ENCODE results near the gene ZNF618.

Gene ZNF618

DNA sequence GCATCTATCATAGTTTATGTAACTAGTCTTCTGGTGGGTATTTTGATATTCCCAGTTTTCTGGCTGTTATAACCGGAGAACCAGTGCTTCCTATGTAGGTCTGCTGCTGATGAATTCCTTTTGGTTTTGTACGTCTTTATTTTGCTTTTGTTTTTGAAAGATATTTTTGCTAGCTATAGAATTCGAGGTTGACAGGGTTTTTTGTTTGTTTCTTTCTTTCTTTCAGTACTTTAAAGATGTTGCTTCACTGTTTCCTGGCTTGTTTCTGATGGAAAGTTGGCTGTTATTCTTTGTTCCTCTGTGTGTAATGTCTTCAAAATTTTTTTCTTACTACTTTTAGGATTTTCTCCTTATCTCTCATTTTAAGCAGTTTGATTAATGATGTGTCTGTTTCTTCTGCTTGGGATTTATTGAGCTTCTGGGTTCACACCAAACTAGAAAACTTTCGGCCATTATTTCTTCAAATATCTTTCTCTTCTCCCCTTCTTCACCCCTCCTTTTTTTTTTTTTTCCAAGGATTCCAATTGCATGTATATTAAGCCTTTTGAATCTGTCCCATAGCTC, 27.5 kb downstream of the ZNF618 start:
- in situ Hi-C loops (cut with HindIII; ENCODE audit: low sequenced_read_pairs): no loop called here
- TF ChIP-seq, protein P1, sequence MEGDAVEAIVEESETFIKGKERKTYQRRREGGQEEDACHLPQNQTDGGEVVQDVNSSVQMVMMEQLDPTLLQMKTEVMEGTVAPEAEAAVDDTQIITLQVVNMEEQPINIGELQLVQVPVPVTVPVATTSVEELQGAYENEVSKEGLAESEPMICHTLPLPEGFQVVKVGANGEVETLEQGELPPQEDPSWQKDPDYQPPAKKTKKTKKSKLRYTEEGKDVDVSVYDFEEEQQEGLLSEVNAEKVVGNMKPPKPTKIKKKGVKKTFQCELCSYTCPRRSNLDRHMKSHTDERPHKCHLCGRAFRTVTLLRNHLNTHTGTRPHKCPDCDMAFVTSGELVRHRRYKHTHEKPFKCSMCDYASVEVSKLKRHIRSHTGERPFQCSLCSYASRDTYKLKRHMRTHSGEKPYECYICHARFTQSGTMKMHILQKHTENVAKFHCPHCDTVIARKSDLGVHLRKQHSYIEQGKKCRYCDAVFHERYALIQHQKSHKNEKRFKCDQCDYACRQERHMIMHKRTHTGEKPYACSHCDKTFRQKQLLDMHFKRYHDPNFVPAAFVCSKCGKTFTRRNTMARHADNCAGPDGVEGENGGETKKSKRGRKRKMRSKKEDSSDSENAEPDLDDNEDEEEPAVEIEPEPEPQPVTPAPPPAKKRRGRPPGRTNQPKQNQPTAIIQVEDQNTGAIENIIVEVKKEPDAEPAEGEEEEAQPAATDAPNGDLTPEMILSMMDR (IDR thresholded peaks at IDR 0.05; ENCODE audit: low read depth, low read length, missing control alignments): no peak
- DNase-seq (ENCODE audit: low read depth): no peak
- H3K4me3 ChIP-seq (ENCODE audit: low read depth, low read length): no peak overlapping the region

DNA sequence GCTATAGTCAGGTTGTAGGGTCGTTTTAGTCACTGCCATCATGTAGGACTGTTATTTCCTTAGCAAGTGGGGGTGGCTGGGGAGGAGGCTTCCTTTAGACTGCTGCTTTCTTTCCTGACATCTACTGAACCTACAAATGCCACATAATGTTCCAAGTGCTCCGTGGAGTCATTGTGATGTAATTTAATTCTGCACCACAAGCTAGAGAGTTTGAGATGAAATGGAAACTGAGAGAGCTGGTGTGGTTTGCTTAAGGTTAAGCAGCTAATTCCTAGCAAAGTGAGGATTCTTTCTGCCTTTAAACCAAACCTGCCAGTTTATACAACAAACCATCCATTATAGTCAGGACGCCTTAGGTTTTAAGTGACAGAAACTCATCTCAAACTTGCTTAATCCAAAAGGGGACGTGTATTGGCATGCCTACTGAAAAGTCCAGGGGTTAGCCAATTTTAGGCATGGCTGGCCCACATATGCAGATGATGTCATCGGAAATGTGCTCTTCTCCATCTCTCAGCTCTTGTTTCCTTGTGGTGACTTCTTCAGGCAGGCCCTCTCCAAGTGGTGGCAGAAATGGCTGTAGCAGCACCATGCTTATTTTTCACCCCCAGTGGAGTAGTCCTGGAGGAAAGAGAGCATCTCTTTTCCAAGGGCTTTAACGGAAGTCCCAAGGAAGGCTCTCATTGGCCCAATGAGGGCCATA, 30.5 kb downstream of the ZNF618 start:
- DNase-seq (ENCODE audit: low read depth): no peak
- TF ChIP-seq, protein P1 (IDR thresholded peaks at IDR 0.05; ENCODE audit: low read depth, low read length, missing control alignments): no peak
- in situ Hi-C loops (cut with HindIII; ENCODE audit: low sequenced_read_pairs): no loop called here
- H3K4me3 ChIP-seq (ENCODE audit: low read depth, low read length): no peak overlapping the region

DNA sequence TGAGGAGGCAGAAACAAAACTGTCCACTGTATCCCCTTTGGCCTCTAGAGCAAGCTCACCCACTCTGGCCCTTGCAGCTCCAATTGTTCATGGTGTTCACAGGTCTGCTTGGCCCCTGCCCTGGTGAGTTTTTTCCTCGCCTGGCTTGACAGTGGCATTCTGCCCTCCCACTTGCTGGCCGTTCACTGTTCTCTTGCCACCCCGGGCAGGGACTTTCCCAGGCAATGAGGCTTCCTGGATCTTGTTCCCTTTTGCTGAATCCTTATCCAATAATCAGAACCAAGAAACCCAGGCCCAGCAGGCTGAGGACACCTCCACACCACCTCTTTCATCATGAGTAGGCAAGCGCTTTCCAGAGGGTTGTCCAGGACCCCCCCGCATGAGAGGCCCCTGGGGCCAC, 31.2 kb downstream of the ZNF618 start:
- TF ChIP-seq, protein P1 (IDR thresholded peaks at IDR 0.05; ENCODE audit: low read depth, low read length, missing control alignments): no peak
- DNase-seq (ENCODE audit: low read depth): no peak
- H3K4me3 ChIP-seq (ENCODE audit: low read depth, low read length): no peak overlapping the region
- in situ Hi-C loops (cut with HindIII; ENCODE audit: low sequenced_read_pairs): no loop called here

DNA sequence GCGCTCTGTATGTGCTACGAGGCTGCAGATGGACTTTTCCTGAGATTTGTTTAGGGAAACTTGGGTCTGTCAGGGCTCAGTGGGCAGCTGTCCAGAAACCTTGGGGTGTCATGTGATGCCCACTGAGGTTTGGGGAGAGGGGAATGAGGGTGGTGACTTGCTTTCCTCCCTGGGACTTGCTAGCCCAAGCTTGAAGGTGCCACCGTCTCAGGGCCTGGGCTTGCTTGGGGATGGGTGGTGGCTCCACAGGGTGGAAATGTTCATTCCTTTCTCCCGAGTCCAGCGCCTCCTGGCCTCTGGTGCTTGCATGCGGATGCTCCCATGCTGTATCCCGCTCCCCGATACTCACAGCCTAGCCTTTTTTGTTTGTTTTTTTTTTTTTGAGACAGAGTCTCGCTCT, 33.3 kb downstream of the ZNF618 start:
- TF ChIP-seq, protein P1 (IDR thresholded peaks at IDR 0.05; ENCODE audit: low read depth, low read length, missing control alignments): no peak
- DNase-seq (ENCODE audit: low read depth): no peak
- no peak overlapping the region for H3K4me3 ChIP-seq (ENCODE audit: low read depth, low read length)
- in situ Hi-C loops (cut with HindIII; ENCODE audit: low sequenced_read_pairs): no loop called here

DNA sequence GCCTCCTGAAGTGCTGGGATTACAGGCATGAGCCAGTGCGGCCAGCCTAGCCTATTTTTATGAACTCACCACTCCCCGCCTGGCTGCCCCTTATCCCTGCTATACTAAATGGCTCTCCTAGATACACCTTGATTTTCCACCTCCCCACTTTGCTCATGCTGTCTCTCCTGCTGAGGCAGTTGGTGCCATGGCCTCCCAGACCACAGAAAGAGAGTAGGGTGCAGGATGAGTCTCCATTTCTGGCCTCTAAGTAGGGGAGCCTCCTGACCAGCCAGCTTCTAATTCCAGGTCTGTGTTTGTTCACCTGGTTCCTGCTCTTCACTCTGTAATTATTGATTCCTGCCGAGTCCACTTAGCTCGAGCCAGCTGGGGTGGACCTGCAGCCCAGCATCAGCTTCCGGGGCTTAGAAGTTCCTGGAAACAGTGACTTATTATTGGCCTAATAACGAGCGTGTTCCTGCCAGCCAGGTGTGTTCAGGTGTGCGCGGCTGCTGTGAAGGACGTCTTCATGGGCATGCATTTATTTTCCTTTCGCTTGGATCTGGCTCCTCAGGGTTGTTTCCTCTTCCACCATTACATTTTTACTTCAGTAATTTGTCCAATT, 34.0 kb downstream of the ZNF618 start:
- in situ Hi-C loops (cut with HindIII; ENCODE audit: low sequenced_read_pairs): no loop called here
- H3K4me3 ChIP-seq (ENCODE audit: low read depth, low read length): no peak overlapping the region
- DNase-seq (ENCODE audit: low read depth): no peak
- TF ChIP-seq, protein P1 (IDR thresholded peaks at IDR 0.05; ENCODE audit: low read depth, low read length, missing control alignments): no peak

DNA sequence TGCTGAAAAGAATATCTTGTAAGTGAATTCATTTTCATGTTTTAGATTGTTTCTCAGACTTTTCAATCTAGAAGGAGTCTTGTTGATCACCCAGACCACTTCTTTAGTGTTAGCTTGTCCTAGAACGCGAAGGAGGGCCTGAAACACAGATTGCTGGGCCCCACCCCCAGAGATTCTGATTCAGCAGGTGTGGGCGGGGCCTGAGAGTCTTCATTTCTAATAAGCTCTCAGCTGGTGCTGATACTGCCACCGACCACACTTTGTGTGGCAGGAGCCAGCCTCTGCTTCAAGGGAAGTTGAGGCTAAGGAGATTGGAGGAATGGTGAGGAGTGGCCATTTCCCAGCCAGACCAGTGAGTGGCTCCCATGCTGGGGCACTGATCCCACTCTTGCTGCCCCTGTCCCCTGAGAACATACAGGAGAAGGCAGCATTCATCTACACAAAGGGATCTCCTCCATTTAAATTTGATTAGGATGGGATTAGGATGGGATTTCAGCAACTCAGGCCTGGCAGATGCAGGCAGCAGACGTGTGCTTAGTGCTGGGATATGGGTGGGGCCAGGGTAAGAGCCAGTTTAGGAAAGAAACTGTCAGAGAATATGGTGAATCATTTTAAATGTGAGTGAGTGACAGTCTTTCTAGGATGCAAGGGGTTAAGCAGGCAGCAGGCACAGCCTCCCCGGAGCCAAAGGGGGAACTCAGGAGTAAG, 35.9 kb downstream of the ZNF618 start:
- DNase-seq (ENCODE audit: low read depth): no peak
- TF ChIP-seq, protein P1 (IDR thresholded peaks at IDR 0.05; ENCODE audit: low read depth, low read length, missing control alignments): no peak
- H3K4me3 ChIP-seq (ENCODE audit: low read depth, low read length): no peak overlapping the region
- in situ Hi-C loops (cut with HindIII; ENCODE audit: low sequenced_read_pairs): no loop called here

Measured in astrocyte of the cerebellum (primary cell).